Urothelium cell line (cell line): ENCODE data around the gene SEMA4D.

ENCODE experiments used
- DNase-seq: peaks from one replicate; pipeline ENCODE4 v3.0.0; 2011; ENCODE audit warnings: low spot score, mixed read lengths
- FAIRE-seq: peaks from 2 replicates; lab custom pipeline; 2011; peaks lifted over from hg19 to GRCh38; lab: Jason Lieb, UNC

Gene SEMA4D

DNA sequence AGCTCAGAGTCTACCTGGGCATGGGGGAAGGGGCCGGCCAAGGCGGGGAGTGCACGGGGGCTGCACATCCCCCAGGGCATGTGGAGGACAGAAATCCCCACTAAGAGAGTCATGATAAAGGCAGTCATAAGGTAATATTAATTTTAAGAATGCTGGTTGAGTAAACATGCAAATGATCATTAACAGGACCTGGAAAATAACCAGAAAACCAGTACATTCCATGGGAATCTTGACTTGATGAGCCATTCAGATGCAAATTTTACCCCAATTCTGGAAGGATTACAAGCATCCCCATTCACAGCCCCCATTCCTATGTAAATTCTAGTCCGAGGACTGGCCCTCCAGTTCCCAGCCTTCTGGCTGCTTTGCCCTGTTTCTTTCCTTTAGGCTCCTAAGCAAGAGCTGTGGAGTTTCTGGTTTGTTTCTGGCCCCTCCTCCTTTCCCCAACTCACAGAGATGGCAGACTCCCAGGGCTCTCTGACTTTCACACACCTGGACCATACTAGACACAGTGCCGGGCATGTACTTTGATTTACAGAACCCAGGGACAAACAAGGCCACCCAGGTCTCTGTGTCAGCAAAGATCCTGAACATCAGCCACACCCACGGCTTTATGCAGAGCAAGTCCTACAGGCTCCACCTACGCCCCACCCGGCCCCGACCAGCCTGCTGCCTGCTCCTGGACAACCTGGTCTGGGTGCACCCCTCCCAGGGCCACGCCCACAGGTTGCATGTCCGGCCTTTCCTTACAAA, 62.7 kb downstream of the SEMA4D start:
- DNase-seq = no peak
- no peak for FAIRE-seq

DNA sequence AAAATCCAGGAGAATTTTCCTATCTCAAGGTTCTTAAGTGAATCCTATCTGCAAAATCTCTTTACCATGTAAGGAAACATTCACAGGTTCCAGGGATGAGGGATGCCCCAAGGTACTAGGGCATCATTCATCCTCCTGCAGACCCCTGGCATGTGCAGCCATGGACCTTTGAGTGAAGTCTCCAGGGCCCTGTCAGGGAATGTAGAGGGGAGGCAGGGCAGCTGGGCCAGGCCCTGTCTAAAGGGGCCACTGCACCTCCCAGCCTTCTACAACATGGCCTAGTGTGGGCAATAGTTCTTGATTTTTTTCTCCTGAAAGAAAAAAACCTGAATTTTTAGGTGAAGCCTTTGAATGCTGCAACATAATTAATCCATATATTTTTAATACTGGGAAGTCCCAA, 63.3 kb downstream of the SEMA4D start:
- no peak for FAIRE-seq

DNA sequence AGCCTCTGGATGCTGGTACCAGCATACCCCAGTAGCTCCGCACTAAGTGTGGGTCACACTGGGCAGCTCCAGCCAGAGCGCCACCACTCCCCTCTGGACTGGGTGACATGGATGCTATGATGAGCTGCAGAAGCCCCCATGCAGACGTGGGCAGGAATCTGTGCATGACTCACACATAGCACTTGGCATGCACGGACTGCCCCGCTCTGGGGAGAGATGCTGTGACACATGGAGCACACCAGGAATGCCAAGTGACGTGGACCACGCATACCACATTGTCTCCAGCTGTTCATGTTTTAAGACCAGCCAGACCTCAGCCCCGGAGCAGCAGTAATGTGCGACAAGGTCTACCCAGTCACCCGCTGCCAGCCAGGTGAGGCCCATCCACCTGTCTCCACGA, 64.1 kb downstream of the SEMA4D start:
- DNase-seq = peak; percentile 70
- FAIRE-seq = peak; percentile 89

More for the DNA sequence above, 63.3 kb downstream of the SEMA4D start:
- DNase-seq = no peak

DNA sequence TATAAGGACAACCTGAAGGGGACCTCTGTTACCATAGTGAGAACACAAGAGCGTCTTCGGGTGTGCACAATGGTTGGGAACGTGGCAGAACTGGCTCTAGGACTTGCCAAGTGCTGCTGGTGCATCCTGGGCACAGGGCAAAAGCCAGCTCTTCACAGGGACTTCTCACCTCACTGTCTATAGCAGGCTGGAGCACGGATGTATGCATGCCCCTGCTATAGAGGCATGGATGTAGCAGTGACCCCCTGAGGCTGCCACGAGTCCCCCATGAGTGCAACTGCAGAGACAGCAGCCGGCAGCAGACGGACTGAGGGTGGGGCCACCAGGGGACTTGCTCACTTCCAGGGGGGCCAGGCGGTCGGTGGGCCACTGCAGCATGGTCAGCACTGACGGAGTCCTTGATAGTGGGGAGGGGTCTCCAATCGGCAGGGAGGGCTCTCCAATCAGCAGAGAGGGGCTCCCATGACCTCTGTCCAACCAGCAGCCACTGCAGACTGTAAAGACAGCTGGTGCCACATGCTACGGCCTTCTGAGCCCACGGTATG, 64.9 kb downstream of the SEMA4D start:
- no peak for DNase-seq
- no peak for FAIRE-seq

DNA sequence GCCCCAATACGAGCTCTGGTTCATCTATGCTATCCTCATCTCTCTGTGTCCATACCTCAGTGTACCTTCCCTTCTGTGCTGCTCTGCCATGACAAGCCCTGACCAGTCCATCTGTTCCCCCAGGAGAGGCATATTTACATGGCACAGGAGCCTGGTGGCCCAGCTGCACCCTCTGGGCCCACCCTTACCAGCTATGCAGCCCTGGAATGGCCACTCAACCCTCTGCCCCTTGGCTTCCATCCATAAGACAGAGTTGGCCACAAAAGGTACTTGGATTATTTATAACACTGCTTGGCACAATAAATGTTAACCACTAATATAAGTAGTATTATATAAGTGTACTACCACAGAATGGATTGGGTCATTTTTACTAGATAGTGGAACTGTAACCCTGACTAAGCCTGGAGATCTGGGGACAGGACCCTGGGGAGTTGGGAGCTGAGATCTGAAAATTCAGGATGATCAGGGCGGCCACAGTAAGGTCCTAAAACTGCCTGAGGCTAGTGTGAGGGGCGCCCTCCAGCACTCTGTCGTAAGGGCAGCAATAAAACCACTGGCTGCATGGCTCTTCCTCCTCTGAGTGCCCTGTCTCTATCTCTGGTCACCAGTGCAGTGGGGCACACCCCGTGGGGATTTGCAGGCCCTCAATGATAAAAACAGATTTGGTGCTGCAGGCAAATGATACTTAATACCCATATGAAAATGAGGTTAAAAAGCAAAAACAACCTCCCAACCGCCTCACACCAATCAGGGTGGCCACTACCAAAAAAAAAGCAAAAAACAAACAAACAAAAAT, 65.8 kb downstream of the SEMA4D start:
- no peak for FAIRE-seq
- DNase-seq = no peak

DNA sequence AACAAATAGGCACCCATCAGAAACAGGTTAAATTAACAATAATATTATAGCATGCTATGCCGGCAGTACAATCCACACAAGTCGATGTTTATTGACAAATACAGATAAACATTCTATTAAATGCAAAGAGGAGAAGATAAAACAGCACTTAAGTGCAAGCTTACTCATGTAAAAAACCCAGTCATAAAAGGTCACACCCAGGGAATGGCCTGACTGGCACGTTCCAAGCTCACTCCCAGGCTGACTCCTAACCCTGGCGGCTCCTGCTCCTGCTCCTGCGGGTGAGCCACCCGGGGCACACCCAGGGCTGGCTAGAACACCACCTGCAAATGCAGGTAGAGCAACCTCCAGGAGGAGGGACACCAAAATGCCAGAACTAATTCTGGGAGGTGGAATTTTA, 66.9 kb downstream of the SEMA4D start:
- DNase-seq (no peak), FAIRE-seq (no peak)

DNA sequence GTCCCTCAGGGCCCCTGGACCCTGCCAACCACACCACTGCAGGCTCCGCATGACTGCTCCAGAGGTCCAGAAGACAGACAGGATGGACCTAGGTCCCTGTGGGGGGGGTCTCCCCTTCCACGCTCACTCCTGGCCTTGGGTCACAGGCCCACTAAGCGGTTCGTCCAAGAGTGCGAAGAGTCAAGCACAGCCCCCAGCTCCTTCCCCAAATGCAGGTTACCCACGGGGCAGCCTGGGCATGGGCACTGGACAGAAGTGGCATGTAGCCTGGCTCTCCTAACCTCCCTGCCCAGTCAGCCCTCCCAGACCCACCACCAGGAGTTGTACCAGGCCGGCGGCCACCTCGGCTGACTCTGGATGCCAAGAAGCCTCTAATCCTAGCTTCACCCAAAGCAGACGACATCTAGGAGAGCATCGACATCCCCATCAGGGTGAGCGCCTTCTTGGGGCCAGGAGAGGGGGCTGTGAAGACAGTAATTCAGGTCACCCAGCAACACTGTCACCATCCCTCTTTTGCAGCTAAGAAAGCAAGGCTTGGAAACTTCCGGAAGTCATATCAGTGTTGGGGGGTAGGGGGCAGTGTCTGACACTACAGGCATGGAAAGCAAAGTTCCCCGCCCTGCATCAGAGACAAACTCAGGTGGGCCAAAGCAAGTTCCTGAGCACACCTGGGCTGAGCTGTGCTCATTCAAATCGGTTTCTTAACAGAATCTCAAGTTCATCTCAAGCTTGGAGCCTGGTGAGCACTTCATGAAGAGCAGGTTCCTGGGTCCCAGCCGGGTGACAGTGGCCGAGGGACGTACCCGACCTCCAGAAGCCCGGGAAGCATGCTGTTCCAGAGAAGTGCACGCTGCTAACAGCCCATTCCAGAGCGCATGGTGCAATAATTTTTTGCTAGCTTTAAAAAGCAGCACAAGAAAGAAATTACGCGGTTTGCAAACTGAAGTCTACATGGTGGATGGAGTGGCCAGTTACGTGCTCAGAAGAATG, 68.7 kb downstream of the SEMA4D start:
- no peak for FAIRE-seq
- DNase-seq = no peak

DNA sequence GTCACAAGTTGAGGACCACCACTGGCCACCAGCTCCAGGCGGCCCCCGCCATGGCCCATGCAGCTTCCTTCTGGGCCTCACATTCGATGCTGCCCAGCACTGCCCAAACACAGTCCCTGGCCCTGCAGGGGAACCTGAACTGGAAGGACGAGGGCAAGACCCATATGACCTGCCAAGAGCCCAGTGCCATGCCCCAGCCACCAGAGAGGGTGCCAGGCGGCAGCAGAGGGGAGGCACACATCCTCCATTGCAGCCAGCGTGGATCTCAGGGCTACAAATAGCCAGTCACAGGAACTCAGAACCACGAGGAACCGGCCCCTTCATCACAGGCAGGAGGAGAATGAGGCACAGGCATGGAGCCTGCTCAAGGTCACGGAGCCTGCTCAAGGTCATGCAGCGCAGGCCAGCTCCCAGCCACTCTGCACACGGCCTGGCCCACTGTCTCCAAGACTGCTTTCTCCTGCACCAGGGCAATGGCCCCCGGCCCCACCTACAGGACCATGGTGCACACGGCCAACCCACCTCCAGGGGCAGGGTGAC, 69.6 kb downstream of the SEMA4D start:
- DNase-seq = no peak
- FAIRE-seq = no peak

DNA sequence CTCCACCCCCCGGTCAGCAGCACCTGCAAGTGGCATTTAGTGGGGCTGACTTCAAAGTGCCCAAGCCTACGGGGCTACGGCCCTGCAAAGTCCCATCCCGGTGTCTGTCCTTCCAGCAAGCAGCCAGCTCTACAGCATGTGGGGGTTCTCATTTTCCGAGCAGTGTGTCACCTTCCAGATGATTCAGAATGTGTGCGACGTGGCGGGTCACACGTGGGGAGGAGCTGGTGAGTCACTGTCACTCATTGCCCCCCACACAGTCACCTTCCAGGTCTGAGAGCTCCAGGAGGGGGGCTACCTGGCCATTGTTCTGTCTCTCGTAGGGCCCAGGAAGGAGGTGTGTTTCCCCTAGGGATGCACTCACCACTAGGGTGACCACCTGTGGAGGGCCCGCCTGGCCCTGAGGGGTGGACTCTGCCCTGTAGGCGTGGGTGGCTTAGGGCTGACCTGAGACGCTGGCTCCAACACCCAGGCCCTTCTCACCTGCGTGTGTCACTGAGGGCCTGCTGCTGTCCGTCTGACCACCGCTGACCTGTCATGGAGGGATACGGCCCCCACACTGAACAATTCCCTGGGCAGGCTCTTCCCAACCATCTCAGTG, 70.2 kb downstream of the SEMA4D start:
- FAIRE-seq (no peak), DNase-seq (no peak)

DNA sequence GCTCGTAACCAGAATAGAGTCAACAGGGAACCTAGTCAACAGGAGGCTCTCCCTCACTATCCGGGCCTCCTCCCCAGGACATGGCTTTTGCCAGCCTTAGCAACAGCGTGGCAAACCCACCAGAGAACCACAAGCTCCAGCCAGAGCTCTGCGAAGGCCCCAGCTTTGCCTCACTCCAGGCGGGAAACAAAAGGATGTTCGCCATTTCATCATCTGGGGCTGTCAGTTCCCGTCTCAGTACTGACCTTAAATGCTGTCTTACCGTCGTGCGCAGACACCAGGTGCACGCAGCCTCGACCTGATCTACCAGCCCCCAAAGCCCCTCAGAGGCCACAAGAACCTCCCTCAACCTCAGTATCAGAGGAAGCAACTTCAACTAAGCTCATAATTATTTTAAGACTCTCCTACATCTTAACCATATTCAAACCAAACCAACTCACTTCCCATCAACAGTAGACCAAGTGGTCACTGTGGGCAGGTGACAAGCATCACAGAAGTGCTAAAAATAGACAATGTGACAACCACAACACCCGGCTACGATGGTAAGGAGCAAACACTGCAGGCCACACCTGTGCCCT, 71.4 kb downstream of the SEMA4D start:
- no peak for FAIRE-seq
- DNase-seq = no peak

DNA sequence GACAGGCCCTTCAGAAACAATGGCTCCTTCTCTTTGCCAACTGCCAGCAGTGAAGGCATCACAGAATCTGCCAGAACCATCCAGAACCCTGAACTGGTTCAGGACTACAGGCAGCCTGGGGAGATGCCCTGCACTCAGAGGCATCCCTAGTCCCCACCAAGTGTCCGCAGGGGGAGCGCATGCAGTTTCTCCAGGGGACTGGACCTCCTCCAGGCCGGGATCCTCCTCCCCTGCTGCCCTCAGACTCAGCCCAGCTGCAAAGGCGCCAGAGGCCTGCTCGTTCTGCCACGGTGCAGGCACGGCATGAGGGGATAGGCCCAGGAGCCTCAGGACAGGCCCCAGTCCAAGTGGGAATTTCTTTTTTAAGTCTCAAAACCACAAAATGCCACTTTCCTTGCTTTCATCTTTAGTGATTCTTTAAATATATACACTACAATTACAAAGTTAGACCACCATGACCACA, 72.0 kb downstream of the SEMA4D start:
- FAIRE-seq = no peak

DNA sequence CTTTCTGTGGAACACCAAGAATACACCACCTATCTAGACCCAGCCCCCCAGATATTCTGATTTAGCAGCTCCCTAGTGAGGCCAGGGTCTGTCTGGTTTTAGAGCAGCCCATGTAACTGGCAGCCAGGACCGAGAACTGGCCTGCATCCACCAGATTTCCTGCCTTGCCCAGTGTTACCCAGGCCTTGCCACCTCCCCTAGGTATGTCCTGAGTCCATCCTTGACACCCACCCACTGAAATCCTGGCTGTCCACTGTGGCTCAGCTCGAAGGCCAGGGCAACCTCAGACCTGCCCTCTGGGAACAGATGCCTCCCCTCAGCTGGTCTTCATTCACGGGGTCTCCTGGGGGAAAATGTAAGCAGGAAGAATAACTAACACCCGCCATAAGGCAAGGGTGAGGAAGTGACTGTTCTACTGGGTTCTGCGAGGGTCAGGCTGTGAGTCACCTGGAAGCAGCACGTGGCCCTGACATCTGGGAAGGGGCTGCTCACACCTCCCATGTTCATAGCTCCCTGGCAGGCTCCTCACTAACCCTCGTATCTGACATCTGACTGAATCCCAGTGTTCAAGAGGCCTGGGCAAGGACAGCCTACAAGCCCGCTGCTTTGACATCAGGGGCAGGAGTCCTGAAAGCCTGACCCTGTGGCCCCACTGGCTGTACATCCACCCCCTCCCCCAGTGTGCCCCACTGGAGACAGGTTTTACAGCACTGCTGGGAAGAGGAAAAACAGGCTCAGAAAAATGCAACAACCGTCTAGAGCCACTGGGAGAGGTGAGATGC, 72.7 kb downstream of the SEMA4D start:
- no peak for DNase-seq
- no peak for FAIRE-seq

More for the DNA sequence above, 72.0 kb downstream of the SEMA4D start:
- no peak for DNase-seq

DNA sequence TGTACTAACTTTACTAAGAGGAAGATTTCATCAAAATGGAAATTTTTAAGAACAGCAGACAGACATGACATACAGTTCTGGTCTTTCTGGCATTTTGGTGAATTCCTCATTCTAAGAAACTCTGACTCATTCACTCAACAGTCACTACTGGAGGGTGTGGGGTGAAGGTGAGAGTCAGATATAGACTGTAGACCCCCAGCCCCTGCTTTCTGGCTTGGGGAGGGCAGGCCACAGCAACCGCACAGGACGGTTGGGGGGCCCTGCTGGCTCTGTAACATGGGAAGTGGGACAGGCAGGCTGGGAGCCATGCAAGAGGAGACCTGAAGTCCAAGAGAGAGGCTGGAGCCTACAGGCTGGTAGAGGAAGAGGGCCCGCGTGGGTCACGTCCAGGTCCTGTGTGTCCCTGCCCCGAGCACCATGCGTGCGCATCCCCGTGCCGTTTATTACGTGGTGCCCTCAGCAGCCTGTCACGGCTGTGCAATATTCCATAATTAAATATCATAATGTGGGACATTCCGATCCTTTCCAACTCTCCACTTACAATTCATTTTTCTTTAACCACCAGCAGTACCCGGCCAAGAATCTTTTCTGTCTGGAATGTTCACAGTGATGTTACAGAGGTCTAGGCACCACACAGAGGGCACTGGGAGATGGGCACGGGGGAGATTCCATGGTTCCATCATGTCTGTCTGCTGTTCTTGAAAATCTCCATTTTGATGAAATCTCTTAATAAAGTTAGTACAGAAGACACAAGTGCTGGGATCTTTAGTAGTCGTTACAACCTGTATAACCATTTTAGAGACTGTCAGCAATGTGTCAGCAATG, 75.5 kb downstream of the SEMA4D start:
- peak; percentile 63 for DNase-seq
- no peak for FAIRE-seq

DNA sequence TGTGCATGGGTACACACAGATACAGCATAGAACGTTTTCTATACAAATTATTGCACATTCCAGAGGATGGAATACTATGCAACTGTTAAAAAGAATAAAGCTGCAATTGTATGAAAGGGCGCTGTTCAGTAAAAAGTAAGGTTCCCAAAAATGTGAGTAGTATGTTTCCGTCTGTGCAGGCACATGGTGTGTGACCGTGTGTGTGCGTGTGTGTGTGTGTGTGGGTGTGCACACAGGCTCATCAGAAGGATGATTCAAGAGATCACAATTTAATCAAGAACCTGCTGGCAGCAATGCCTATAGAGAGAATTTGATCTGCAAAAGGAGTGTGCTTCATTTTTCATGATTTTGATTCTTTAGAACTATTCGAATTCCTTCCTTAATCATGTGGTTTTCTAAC, 76.3 kb downstream of the SEMA4D start:
- DNase-seq = no peak

DNA sequence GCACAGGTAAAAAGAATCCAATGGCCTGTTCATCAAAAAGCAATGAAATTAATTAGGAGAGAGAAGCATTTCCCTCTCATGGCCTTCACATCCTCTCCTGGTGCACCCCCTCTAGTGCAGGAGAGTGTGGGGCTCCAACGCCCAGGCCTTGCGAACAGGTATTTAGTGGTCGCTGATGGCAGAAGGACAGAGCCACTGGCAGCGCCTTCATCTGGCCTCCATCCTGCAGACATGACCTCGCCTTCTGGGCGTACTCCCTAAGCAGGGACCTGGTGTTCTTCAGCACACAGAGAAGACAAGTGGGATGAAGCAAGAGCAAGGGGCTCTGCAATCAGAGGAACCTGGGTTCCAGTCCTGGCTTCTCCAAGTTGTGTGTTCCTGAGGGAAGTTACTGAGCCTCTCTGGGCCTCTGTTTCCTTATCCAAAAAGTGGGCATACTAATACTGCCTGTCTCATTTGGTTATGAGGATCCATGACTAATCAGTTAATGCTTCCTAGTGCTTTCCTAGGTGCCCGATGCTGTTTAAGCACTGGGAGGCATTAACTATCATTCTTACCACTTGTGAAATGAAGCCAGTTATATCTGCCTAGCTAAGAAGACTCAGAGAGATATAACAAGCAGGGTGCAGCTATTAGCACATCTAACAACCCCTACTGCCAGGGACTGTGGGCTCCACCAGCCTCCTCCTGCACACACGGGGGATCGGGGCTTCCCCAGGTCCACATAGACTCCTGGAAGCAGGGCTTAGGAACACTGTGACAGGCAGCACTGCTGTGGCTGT, 77.3 kb downstream of the SEMA4D start:
- no peak for FAIRE-seq
- DNase-seq = no peak

More for the DNA sequence above, 76.3 kb downstream of the SEMA4D start:
- peak; percentile 13 for FAIRE-seq

DNA sequence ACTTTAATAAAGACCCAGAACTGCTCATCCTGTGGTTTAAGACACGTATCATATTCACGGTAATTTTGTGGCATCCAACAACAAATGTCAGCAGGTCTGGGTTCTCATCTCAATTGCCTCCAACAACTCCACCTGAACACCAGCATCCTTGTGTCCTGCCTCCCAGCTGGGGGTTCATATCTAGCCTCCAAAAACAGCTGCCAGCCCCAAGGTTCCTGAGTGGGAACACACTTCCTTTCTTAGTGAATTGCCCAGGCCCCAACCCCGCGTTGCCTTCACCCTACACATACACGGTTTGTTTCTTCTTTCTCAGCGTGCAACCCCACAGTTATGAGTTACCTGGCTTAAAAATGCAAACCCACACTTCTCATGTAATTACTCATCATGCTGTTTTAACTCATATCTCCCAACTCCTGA, 77.9 kb downstream of the SEMA4D start:
- FAIRE-seq (no peak), DNase-seq (no peak)
